ENCODE measurements around the gene PRDX5.

DNA sequence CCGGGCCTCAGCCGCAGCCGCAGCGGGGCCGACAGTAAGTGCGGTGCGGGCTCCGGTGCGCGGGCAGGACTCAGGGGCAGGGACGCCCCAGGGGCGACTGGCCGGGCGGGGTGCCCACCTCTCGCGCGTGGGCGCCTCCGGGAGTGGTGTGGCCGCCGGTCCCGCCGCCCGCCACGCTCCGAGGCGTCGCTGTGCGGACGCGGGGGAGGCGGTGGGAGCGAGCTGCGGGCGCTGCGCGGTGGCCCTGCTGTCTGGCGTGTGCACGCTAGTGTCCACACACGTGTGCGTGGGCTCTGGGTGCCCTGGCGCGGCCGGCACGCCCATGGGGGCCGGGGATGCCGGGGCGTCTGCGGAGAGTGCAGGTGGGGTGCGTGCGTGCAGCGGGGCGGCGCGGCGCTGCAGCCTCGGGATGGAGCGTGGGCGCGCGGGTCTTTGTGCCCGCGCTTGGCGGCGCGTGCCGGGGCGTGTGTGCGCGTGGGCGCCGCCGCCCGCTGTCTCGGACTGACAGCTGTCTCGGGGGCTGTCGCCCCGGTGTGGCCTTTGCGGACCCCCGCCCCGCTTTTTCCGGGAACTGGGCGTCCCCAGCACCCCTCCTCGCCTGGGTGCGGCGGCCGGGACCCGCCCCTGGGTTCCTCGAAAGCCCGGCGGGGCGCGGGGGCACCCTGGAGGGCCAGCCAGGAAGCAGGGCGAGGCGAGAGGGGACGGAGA lies 26.0 kb upstream of the PRDX5 start:
- TF ChIP-seq, protein P1, sequence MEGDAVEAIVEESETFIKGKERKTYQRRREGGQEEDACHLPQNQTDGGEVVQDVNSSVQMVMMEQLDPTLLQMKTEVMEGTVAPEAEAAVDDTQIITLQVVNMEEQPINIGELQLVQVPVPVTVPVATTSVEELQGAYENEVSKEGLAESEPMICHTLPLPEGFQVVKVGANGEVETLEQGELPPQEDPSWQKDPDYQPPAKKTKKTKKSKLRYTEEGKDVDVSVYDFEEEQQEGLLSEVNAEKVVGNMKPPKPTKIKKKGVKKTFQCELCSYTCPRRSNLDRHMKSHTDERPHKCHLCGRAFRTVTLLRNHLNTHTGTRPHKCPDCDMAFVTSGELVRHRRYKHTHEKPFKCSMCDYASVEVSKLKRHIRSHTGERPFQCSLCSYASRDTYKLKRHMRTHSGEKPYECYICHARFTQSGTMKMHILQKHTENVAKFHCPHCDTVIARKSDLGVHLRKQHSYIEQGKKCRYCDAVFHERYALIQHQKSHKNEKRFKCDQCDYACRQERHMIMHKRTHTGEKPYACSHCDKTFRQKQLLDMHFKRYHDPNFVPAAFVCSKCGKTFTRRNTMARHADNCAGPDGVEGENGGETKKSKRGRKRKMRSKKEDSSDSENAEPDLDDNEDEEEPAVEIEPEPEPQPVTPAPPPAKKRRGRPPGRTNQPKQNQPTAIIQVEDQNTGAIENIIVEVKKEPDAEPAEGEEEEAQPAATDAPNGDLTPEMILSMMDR (IDR thresholded peaks at IDR 0.05): no peak
- TF ChIP-seq POLR2AphosphoS5 (IDR thresholded peaks at IDR 0.05) (no peak), EP300 (IDR thresholded peaks at IDR 0.05) (no peak)

Measured in stomach (tissue), 4 donors.